K562 (cell line): ENCODE data around the gene PTPN1. TPM values are rescaled to one million over a fixed set of nuclear protein-coding genes. Genes with fewer than 3 reads are reported as not detected.

Source experiments
- ATAC-seq: fragments of 200-7000 bp; cut with Tn5 transposase; 3 replicates; pipeline ENCODE4 v1.9.1; 2020; ENCODE audit warnings: moderate library complexity
- BruUV-seq: library from RNA; stranded (reverse); fragments of 400-500 nt; replicated peaks from 2 replicates; lab custom pipeline; 2021; lab: Mats Ljungman, UMichigan
- CTCF ChIA-PET: fragments of 300-600 bp; formaldehyde crosslinking; extraction: SDS; loops from one replicate; lab custom pipeline; 2021; ENCODE audit warnings: low intra/inter-chr PET ratio; lab: Yijun Ruan, JAX
- POLR2A ChIA-PET: fragments of 300-600, 350-650 bp; sonication (Branson Sonifier 250); formaldehyde crosslinking; extraction: SDS; loops from one replicate; lab custom pipeline; 2021; ENCODE audit warnings: antibody characterized with exemption, inconsistent platforms; lab: Yijun Ruan, JAX
- DNase-seq, 4 experiments: peaks; one replicate each; pipeline versions ENCODE4 v3.0.0 to v3.0.0-alpha.2; 2011 to 2018; ENCODE audit warnings: low spot score in 3 of 4, mixed read lengths in 3 of 4; ENCODE audit errors: extremely low read depth in 1 of 4
- FAIRE-seq: peaks from 2 replicates; lab custom pipeline; 2011; peaks lifted over from hg19 to GRCh38; lab: Jason Lieb, UNC
- H2AFZ ChIP-seq: 2 replicates; pipeline ENCODE4 v1.6.0; 2011; ENCODE audit warnings: low read depth, low read length, control low read depth, inconsistent platforms
- H3K27ac ChIP-seq: fragments of 200-600 bp; 3 replicates; pipeline ENCODE4 v1.8.0; 2011; ENCODE audit warnings: low read depth, mild to moderate bottlenecking, control low read depth, inconsistent platforms, low read length, moderate library complexity, mixed read lengths; ENCODE audit errors: extremely low read depth
- H3K27me3 ChIP-seq, 2 experiments: fragments of 300-600 bp in 1 of 2; 2 replicates in 1 of 2; 3 replicates in 1 of 2; pipeline versions ENCODE4 v1.6.0 to v1.8.0; 2011; ENCODE audit warnings: inconsistent platforms in 2 of 2, low read length in 2 of 2, mild to moderate bottlenecking in 1 of 2, mixed read lengths in 1 of 2, moderate library complexity in 1 of 2; ENCODE audit not compliant: control insufficient read depth in 2 of 2, insufficient read depth in 2 of 2
- H3K36me3 ChIP-seq: fragments of 300-600 bp; 3 replicates; pipeline ENCODE4 v1.8.0; 2011; ENCODE audit warnings: mild to moderate bottlenecking, low read length, inconsistent platforms; ENCODE audit not compliant: control insufficient read depth, insufficient read depth
- H3K4me1 ChIP-seq, 2 experiments: fragments of 200-600 bp in 1 of 2; replicated peaks in 1 of 2; 2 replicates in 1 of 2; 3 replicates in 1 of 2; pipeline versions ENCODE4 v1.5.1 to v1.8.0; 2011; ENCODE audit warnings: inconsistent platforms in 2 of 2, low read length in 2 of 2, mild to moderate bottlenecking in 1 of 2, mixed read lengths in 1 of 2, moderate library complexity in 1 of 2; ENCODE audit not compliant: control insufficient read depth in 2 of 2, insufficient read depth in 2 of 2
- H3K4me2 ChIP-seq: 2 replicates; pipeline ENCODE4 v1.6.1; 2011; ENCODE audit warnings: low read length, control low read depth, inconsistent platforms, mixed read lengths; ENCODE audit not compliant: insufficient read depth
- H3K4me3 ChIP-seq: fragments of 200-600 bp; sonication (generic), shearing (Covaris generic); 2 replicates; pipeline ENCODE4 v1.5.1; 2016; ENCODE audit warnings: control low read depth, inconsistent platforms
- H3K79me2 ChIP-seq: fragments of 200-600 bp; 3 replicates; pipeline ENCODE4 v1.8.0; 2011; ENCODE audit warnings: low read length, inconsistent platforms; ENCODE audit not compliant: control insufficient read depth, insufficient read depth
- H3K9ac ChIP-seq, 2 experiments: 2 replicates each; pipeline versions ENCODE4 v1.6.0 to v1.6.1; 2011; ENCODE audit warnings: low read depth in 2 of 2, low read length in 2 of 2, control low read depth in 1 of 2, inconsistent platforms in 1 of 2, mild to moderate bottlenecking in 1 of 2, mixed read lengths in 1 of 2; ENCODE audit not compliant: insufficient read depth in 1 of 2
- H3K9me1 ChIP-seq: one replicate; pipeline ENCODE4 v1.6.0; 2011; ENCODE audit warnings: inconsistent platforms, mild to moderate bottlenecking, low read length, moderate library complexity; ENCODE audit not compliant: control insufficient read depth, insufficient read depth
- H3K9me3 ChIP-seq: replicated peaks from 2 replicates; pipeline ENCODE4 v1.5.1; 2011; ENCODE audit warnings: low read depth, low read length, inconsistent platforms; ENCODE audit not compliant: control insufficient read depth, insufficient read depth
- H4K20me1 ChIP-seq: replicated peaks from 2 replicates; pipeline ENCODE4 v1.6.1; 2011; ENCODE audit warnings: low read length, inconsistent platforms, mixed read lengths; ENCODE audit not compliant: control insufficient read depth, insufficient read depth
- ARID1B ChIP-seq: fragments of 450-650 bp; IDR thresholded peaks from 2 replicates; pipeline ENCODE4 v1.6.1; 2016; ENCODE audit warnings: antibody characterized with exemption, mild to moderate bottlenecking, inconsistent platforms
- ATF3 ChIP-seq, 2 experiments: fragments of 450-650 bp in 1 of 2; sonication (generic) in 1 of 2; formaldehyde crosslinking in 1 of 2; IDR thresholded peaks in 1 of 2; conservative IDR thresholded peaks in 1 of 2; 2 replicates each; pipeline versions ENCODE4 v1.6.1 to v1.8.1; 2016 to 2023; ENCODE audit warnings: mild to moderate bottlenecking in 2 of 2, moderate library complexity in 2 of 2, inconsistent platforms in 1 of 2, missing genetic modification reagents in 1 of 2
- CBFA2T3 ChIP-seq: fragments of 450-650 bp; IDR thresholded peaks from 2 replicates; pipeline ENCODE4 v1.6.1; 2017
- DPF2 ChIP-seq: fragments of 450-650 bp; IDR thresholded peaks from 2 replicates; pipeline ENCODE4 v1.6.1; 2016
- E4F1 ChIP-seq: fragments of 250-450 bp; sonication (Bioruptor Pico); IDR thresholded peaks from 2 replicates; pipeline ENCODE4 v1.5.0; 2021; ENCODE audit warnings: mild to moderate bottlenecking, borderline replicate concordance
- ELF4 ChIP-seq: fragments of 450-650 bp; formaldehyde crosslinking; IDR thresholded peaks from 2 replicates; pipeline ENCODE4 v1.4.0; 2022; ENCODE audit warnings: missing genetic modification characterization
- GTF3C2 ChIP-seq: IDR thresholded peaks from 3 replicates; pipeline ENCODE4 v1.6.1; 2011; ENCODE audit warnings: borderline replicate concordance, mild to moderate bottlenecking, moderate library complexity; ENCODE audit not compliant: insufficient read length; ENCODE audit errors: extremely low read depth
- RAD21 ChIP-seq, 2 experiments: fragments of 250-450 bp in 1 of 2; fragments of 450-650 bp in 1 of 2; sonication (Bioruptor Pico) in 1 of 2; formaldehyde crosslinking in 1 of 2; IDR thresholded peaks in 1 of 2; conservative IDR thresholded peaks in 1 of 2; 2 replicates each; pipeline versions ENCODE4 v1.4.0 to v1.8.0; 2020 to 2022; ENCODE audit warnings: mild to moderate bottlenecking in 2 of 2, moderate library complexity in 1 of 2
- RCOR1 ChIP-seq, 2 experiments: IDR thresholded peaks; 2 replicates each; pipeline ENCODE4 v1.6.1; 2012; ENCODE audit warnings: low read depth in 2 of 2, low read length in 2 of 2, borderline replicate concordance in 1 of 2, improper control_type of control experiment in 1 of 2
- SMARCE1 ChIP-seq: fragments of 450-650 bp; IDR thresholded peaks from 2 replicates; pipeline ENCODE4 v1.7.1; 2016; ENCODE audit warnings: mild to moderate bottlenecking
- SOX6 ChIP-seq: fragments of 450-650 bp; IDR thresholded peaks from 2 replicates; pipeline ENCODE4 v1.6.1; 2014; ENCODE audit warnings: mild to moderate bottlenecking
- SPI1 ChIP-seq: IDR thresholded peaks from 2 replicates; pipeline ENCODE4 v1.6.1; 2011; ENCODE audit warnings: low read depth, low read length, control low read depth, borderline replicate concordance
- ZEB2 ChIP-seq: fragments of 450-650 bp; IDR thresholded peaks from 2 replicates; pipeline ENCODE4 v1.6.1; 2016
- ZNF354B ChIP-seq: fragments of 250-450 bp; sonication (Bioruptor Pico); IDR thresholded peaks from 2 replicates; pipeline ENCODE4 v1.4.0; 2020
- ZSCAN32 ChIP-seq: fragments of 450-650 bp; formaldehyde crosslinking; IDR thresholded peaks from 2 replicates; pipeline ENCODE4 v1.4.0; 2020; ENCODE audit warnings: mild to moderate bottlenecking, moderate library complexity
- WGBS: fragments of 100-300 bp; shearing (Covaris generic); methylation state at CpG from one replicate; pipeline ENCODE4 v1.1.6; 2016; ENCODE audit warnings: low coverage, mixed read lengths; ENCODE audit not compliant: insufficient coverage; ENCODE audit errors: missing lambda C conversion rate; 5-methylcytosine and 5-hydroxymethylcytosine counted together
- in situ Hi-C: fragments of 300-500 bp; cut with MboI; formaldehyde crosslinking; loops from 4 replicates; pipeline ENCODE4 v1.15.0; 2018; ENCODE audit warnings: inconsistent platforms, mixed read lengths
- intact Hi-C: fragments of 100-400 bp; cut with micrococcal nuclease; formaldehyde crosslinking; loops from 2 replicates; pipeline ENCODE4 v1.14.2; 2022
- polyA plus RNA-seq, 8 experiments: library from polyadenylated mRNA; depleted of rRNA in 4 of 8; stranded (reverse) in 5 of 8; unstranded in 3 of 8; fragments of >200 nt; fragmentation: Nextera tagmentation in 2 of 8; fragmentation: Illumina TruSeq in 1 of 8; extraction: Ambion mirVana in 2 of 8; extraction: Trizol in 1 of 8; gene quantifications; 2 replicates each; pipeline versions ENCODE4 v1.2.1 to v1.2.3, GENCODE V29; 2011 to 2014; ENCODE audit warnings: inconsistent platforms in 1 of 8, missing spikeins in 1 of 8
- total RNA-seq, 7 experiments: library from RNA; depleted of rRNA in 6 of 7; stranded (reverse); fragments of >200 nt in 6 of 7; fragmentation: Illumina TruSeq in 2 of 7; extraction: Trizol in 2 of 7; gene quantifications; 2 replicates each; pipeline versions ENCODE4 v1.2.1 to v1.2.3, GENCODE V29; 2011 to 2021; ENCODE audit warnings: low replicate concordance in 1 of 7

Gene PTPN1
- total and polyA plus RNA-seq, 9 of the 15 experiments (the other 6 are each of a cell fraction or from before 2014, with no cell fraction given), result 11.0 to 85.3 (median 54.0) TPM

- peak; percentile 41 for ATAC-seq
- Histone ChIP-seq H3K4me1 (peaks cover 42 to 65% of the 10 kb centered on the region in 2 experiments), H3K9me3 (no peaks in the 10 kb centered on the region), H3K9me1 (no peaks in the 10 kb centered on the region), H3K27ac (peak overlapping the region; percentile 56; the same call in 2 of the 3 replicates), H4K20me1 (peaks cover 5% of the 10 kb centered on the region; the same call in 1 of the 2 replicates), H3K27me3 (no peaks in the 10 kb centered on the region), H3K79me2 (peaks cover 97% of the 10 kb centered on the region), H3K4me3 (no peak overlapping the region), H2AFZ (no peak overlapping the region), H3K4me2 (peak overlapping the region; percentile 5; the same call in 1 of the 2 replicates), H3K36me3 (peaks cover 60% of the 10 kb centered on the region), H3K9ac (no peak overlapping the region; a peak in 1 of 4 replicates)
- intact Hi-C loops, result no loop called here
- DNase-seq, result no peak
- peak; percentile 29 for FAIRE-seq
- WGBS, result 14% methylated on average over 3 of the region's 3 CpGs
- in situ Hi-C loops, result no loop called here
- ChIA-PET CTCF (no interaction called here), POLR2A (interaction anchor here (0.6 to 4.8 kb wide), 7 partner anchors 8 to 1180 kb away, joined by 3 to 63 read pairs (median 3); partner anchors contain the start of gene PTPN1)
- BruUV-seq, result no TSS peak
- TF ChIP-seq SPI1 (peak; percentile 62; the same call in 1 of the 2 replicates), SMARCE1 (peak; percentile 45), ZEB2 (0 out of 2 replicates have a peak, but pooled peaks have one; percentile 53), ATF3 (IDR thresholded peaks at IDR 0.05) (peak; percentile 14; the same call in 1 of the 2 replicates), ATF3 (CRISPR knock-in tag; conservative IDR thresholded peaks at IDR 0.05) (0 out of 2 replicates have a peak, but pooled peaks have one; percentile 42), ZSCAN32 (CRISPR knock-in tag) (no peak), ZNF354B (CRISPR knock-in tag) (no peak), DPF2 (0 out of 2 replicates have a peak, but pooled peaks have one; percentile 21), E4F1 (CRISPR knock-in tag) (no peak), RAD21 (CRISPR knock-in tag; conservative IDR thresholded peaks at IDR 0.05 in 1 of 2, IDR thresholded peaks at IDR 0.05 in 1 of 2) (peak in 1 of 2 experiments; percentile 4; a peak in 1 of 4 replicates), RCOR1 (IDR thresholded peaks at IDR 0.05; ENCODE audit: borderline replicate concordance in 1 of 2, low read depth in 2 of 2, low read length in 2 of 2) (0 out of 4 replicates have a peak, but pooled peaks of 1 of the 2 experiments have one; percentile 6), ELF4 (CRISPR knock-in tag) (no peak), SOX6 (0 out of 2 replicates have a peak, but pooled peaks have one; percentile 15), CBFA2T3 (0 out of 2 replicates have a peak, but pooled peaks have one; percentile 2), GTF3C2 (no peak), ARID1B (0 out of 2 replicates have a peak, but pooled peaks have one; percentile 2)
These were observed 13.5 kb downstream of the PTPN1 start for GRCh38 chr20:50523552-50524167.
